HG03442 (cell line): ENCODE results near the gene CLCN5.

ENCODE experiments used
- ATAC-seq: cut with Tn5 transposase; IDR thresholded peaks from one replicate; pipeline ENCODE4 v1.9.1; 2021; ENCODE audit warnings: mild to moderate bottlenecking, moderate library complexity; ENCODE audit not compliant: unreplicated experiment

Gene CLCN5

GRCh38 chrX:50075630-50076339, 153.4 kb downstream of the CLCN5 start:
- ATAC-seq: no peak

- no peak for ATAC-seq
Measured at GRCh38 chrX:50081282-50081889, 159.0 kb downstream of the CLCN5 start.

GRCh38 chrX:50082741-50083140, 160.3 kb downstream of the CLCN5 start:
- ATAC-seq: no peak

- no peak for ATAC-seq
Measured at GRCh38 chrX:50088645-50089044, 166.2 kb downstream of the CLCN5 start.

GRCh38 chrX:50093625-50094024, 171.2 kb downstream of the CLCN5 start:
- ATAC-seq: no peak

GRCh38 chrX:50097071-50097470, 174.7 kb downstream of the CLCN5 start:
- no peak for ATAC-seq

GRCh38 chrX:50098241-50098640, 175.8 kb downstream of the CLCN5 start:
- no peak for ATAC-seq

GRCh38 chrX:50098749-50099148, 176.4 kb downstream of the CLCN5 start:
- ATAC-seq: no peak

GRCh38 chrX:50099331-50099730, 176.9 kb downstream of the CLCN5 start:
- no peak for ATAC-seq

GRCh38 chrX:50100188-50100587, 177.8 kb downstream of the CLCN5 start:
- no peak for ATAC-seq

- no peak for ATAC-seq
Measured at GRCh38 chrX:50103176-50103575, 180.8 kb downstream of the CLCN5 start.

- no peak for ATAC-seq
Measured at GRCh38 chrX:50103866-50104566, 181.6 kb downstream of the CLCN5 start.

- no peak for ATAC-seq
Measured at GRCh38 chrX:50106051-50106675, 183.8 kb downstream of the CLCN5 start.

- ATAC-seq: no peak
Measured at GRCh38 chrX:50107470-50107869, 185.1 kb downstream of the CLCN5 start.

- ATAC-seq: no peak
Measured at GRCh38 chrX:50108264-50108663, 185.9 kb downstream of the CLCN5 start.

GRCh38 chrX:50111742-50112141, 189.3 kb downstream of the CLCN5 start:
- no peak for ATAC-seq

GRCh38 chrX:50114113-50114512, 191.7 kb downstream of the CLCN5 start:
- ATAC-seq: no peak

GRCh38 chrX:50115973-50116372, 193.6 kb downstream of the CLCN5 start:
- ATAC-seq: no peak

GRCh38 chrX:50117476-50117875, 195.1 kb downstream of the CLCN5 start:
- ATAC-seq: no peak

GRCh38 chrX:50125480-50125879, 203.1 kb downstream of the CLCN5 start:
- no peak for ATAC-seq

- no peak for ATAC-seq
Measured at GRCh38 chrX:50147972-50148371, 225.6 kb downstream of the CLCN5 start.
